Fibroblast of lung (primary cell): Measurements from ENCODE around the gene TMEM208.

Source experiments
- CTCF ChIP-seq, 2 donors: IDR thresholded peaks in 1 of 2; conservative IDR thresholded peaks in 1 of 2; 1 replicate in 1 of 2; 2 replicates in 1 of 2; pipeline ENCODE4 v1.5.1; 2011 to 2012; ENCODE audit warnings: low read length in 2 of 2, control low read depth in 1 of 2, inconsistent platforms in 1 of 2, low read depth in 1 of 2, mild to moderate bottlenecking in 1 of 2
- EZH2 ChIP-seq: IDR thresholded peaks from 2 replicates; pipeline ENCODE4 v1.5.1; 2012; ENCODE audit warnings: low read length, control low read depth, mild to moderate bottlenecking; ENCODE audit errors: missing control alignments

GRCh38 chr16:67212766-67213165 lies 14.2 kb upstream of the TMEM208 start:
- no peak for TF ChIP-seq CTCF (conservative IDR thresholded peaks at IDR 0.05 in 1 of 2, IDR thresholded peaks at IDR 0.05 in 1 of 2; ENCODE audit: low read depth in 1 of 2, low read length in 2 of 2)
- no peak for TF ChIP-seq EZH2
